H1 (cell line): ENCODE data around the gene PTPRT. TPM values are rescaled to one million over a fixed set of nuclear protein-coding genes. Genes with fewer than 3 reads are reported as not detected.

Experiments used
- SP4 ChIP-seq: IDR thresholded peaks from 2 replicates; pipeline ENCODE4 v1.6.1; 2012; ENCODE audit warnings: low read length, inconsistent platforms
- polyA plus RNA-seq, 7 experiments: library from polyadenylated mRNA; depleted of rRNA in 3 of 7; stranded (reverse) in 5 of 7; unstranded in 2 of 7; fragments of >200 nt in 5 of 7; fragments of 200-250 nt in 2 of 7; gene quantifications; 1 replicate in 5 of 7; 2 replicates in 1 of 7; 4 replicates in 1 of 7; pipeline versions ENCODE4 v1.2.1 to v1.2.3, GENCODE V29; 2011 to 2013; ENCODE audit warnings: missing spikeins in 2 of 7, mixed read lengths in 2 of 7
- total RNA-seq: library from RNA; stranded (reverse); fragmentation: NEBNext Ultra II Directional; extraction: Animal tissue kit (Norgen Biotek cat#: 25700); gene quantifications from 2 replicates; pipeline ENCODE4 v1.2.1, GENCODE V29; 2021
- TF ChIP-seq, protein P1 (sequence below): fragments of 300-600 bp; sonication (generic); IDR thresholded peaks from 2 replicates; pipeline ENCODE4 v1.7.1; 2012; ENCODE audit warnings: low read length, moderate library complexity, mild to moderate bottlenecking, inconsistent platforms; ENCODE audit not compliant: insufficient replicate concordance
- TF ChIP-seq, protein P2 (sequence below): IDR thresholded peaks from 2 replicates; pipeline ENCODE4 v1.6.1; 2011; ENCODE audit warnings: low read depth, mild to moderate bottlenecking, low read length; ENCODE audit not compliant: insufficient read depth
- TF ChIP-seq, protein P3 (sequence below): IDR thresholded peaks from 2 replicates; pipeline ENCODE4 v1.6.1; 2011; ENCODE audit warnings: low read length, improper control_type of control experiment

The PTPRT gene
- total and polyA plus RNA-seq, 2 of the 8 experiments (the other 6 are each of a cell fraction or from before 2014, with no cell fraction given): 0.33 to 1.8 TPM

DNA sequence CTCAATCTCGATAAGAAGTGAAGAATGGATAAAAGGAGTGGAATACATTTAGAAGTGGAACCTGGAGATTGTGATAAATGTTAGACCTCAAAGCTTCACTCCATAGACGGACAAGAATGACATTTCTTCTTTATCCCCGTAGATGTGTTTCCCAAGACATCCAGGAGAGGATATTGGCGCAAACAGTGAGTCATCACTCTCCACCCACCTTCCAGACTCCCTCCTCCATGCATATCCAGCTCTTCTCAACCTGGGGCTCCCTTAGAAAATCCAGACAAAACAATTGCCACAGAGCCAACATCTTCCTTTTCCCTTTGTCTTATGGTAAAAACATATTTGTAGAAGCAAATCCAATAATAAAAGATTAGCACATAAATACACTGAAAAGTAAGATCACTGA, 586.1 kb downstream of the PTPRT start (continued):
- TF ChIP-seq, protein P1, sequence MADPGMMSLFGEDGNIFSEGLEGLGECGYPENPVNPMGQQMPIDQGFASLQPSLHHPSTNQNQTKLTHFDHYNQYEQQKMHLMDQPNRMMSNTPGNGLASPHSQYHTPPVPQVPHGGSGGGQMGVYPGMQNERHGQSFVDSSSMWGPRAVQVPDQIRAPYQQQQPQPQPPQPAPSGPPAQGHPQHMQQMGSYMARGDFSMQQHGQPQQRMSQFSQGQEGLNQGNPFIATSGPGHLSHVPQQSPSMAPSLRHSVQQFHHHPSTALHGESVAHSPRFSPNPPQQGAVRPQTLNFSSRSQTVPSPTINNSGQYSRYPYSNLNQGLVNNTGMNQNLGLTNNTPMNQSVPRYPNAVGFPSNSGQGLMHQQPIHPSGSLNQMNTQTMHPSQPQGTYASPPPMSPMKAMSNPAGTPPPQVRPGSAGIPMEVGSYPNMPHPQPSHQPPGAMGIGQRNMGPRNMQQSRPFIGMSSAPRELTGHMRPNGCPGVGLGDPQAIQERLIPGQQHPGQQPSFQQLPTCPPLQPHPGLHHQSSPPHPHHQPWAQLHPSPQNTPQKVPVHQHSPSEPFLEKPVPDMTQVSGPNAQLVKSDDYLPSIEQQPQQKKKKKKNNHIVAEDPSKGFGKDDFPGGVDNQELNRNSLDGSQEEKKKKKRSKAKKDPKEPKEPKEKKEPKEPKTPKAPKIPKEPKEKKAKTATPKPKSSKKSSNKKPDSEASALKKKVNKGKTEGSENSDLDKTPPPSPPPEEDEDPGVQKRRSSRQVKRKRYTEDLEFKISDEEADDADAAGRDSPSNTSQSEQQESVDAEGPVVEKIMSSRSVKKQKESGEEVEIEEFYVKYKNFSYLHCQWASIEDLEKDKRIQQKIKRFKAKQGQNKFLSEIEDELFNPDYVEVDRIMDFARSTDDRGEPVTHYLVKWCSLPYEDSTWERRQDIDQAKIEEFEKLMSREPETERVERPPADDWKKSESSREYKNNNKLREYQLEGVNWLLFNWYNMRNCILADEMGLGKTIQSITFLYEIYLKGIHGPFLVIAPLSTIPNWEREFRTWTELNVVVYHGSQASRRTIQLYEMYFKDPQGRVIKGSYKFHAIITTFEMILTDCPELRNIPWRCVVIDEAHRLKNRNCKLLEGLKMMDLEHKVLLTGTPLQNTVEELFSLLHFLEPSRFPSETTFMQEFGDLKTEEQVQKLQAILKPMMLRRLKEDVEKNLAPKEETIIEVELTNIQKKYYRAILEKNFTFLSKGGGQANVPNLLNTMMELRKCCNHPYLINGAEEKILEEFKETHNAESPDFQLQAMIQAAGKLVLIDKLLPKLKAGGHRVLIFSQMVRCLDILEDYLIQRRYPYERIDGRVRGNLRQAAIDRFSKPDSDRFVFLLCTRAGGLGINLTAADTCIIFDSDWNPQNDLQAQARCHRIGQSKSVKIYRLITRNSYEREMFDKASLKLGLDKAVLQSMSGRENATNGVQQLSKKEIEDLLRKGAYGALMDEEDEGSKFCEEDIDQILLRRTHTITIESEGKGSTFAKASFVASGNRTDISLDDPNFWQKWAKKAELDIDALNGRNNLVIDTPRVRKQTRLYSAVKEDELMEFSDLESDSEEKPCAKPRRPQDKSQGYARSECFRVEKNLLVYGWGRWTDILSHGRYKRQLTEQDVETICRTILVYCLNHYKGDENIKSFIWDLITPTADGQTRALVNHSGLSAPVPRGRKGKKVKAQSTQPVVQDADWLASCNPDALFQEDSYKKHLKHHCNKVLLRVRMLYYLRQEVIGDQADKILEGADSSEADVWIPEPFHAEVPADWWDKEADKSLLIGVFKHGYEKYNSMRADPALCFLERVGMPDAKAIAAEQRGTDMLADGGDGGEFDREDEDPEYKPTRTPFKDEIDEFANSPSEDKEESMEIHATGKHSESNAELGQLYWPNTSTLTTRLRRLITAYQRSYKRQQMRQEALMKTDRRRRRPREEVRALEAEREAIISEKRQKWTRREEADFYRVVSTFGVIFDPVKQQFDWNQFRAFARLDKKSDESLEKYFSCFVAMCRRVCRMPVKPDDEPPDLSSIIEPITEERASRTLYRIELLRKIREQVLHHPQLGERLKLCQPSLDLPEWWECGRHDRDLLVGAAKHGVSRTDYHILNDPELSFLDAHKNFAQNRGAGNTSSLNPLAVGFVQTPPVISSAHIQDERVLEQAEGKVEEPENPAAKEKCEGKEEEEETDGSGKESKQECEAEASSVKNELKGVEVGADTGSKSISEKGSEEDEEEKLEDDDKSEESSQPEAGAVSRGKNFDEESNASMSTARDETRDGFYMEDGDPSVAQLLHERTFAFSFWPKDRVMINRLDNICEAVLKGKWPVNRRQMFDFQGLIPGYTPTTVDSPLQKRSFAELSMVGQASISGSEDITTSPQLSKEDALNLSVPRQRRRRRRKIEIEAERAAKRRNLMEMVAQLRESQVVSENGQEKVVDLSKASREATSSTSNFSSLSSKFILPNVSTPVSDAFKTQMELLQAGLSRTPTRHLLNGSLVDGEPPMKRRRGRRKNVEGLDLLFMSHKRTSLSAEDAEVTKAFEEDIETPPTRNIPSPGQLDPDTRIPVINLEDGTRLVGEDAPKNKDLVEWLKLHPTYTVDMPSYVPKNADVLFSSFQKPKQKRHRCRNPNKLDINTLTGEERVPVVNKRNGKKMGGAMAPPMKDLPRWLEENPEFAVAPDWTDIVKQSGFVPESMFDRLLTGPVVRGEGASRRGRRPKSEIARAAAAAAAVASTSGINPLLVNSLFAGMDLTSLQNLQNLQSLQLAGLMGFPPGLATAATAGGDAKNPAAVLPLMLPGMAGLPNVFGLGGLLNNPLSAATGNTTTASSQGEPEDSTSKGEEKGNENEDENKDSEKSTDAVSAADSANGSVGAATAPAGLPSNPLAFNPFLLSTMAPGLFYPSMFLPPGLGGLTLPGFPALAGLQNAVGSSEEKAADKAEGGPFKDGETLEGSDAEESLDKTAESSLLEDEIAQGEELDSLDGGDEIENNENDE: no peak
- no peak for TF ChIP-seq SP4
- TF ChIP-seq, protein P2, sequence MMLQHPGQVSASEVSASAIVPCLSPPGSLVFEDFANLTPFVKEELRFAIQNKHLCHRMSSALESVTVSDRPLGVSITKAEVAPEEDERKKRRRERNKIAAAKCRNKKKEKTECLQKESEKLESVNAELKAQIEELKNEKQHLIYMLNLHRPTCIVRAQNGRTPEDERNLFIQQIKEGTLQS: no peak
- TF ChIP-seq, protein P3, sequence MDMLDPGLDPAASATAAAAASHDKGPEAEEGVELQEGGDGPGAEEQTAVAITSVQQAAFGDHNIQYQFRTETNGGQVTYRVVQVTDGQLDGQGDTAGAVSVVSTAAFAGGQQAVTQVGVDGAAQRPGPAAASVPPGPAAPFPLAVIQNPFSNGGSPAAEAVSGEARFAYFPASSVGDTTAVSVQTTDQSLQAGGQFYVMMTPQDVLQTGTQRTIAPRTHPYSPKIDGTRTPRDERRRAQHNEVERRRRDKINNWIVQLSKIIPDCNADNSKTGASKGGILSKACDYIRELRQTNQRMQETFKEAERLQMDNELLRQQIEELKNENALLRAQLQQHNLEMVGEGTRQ: no peak
